Neuronal stem cell (in vitro differentiated cells): ENCODE measurements around the gene PUM2.

Source experiments
- DNase-seq: peaks from one replicate; pipeline ENCODE4 v3.0.0-alpha.2; 2013; ENCODE audit warnings: low spot score
- H2AFZ ChIP-seq: one replicate; pipeline ENCODE4 v1.6.1; 2013; ENCODE audit warnings: mild to moderate bottlenecking, low read length, inconsistent platforms
- H2AK5ac ChIP-seq: 2 replicates; pipeline ENCODE4 v1.6.1; 2013; ENCODE audit warnings: low read depth, mild to moderate bottlenecking, inconsistent platforms, low read length, moderate library complexity, mixed read lengths
- H2BK120ac ChIP-seq: 2 replicates; pipeline ENCODE4 v1.6.1; 2013; ENCODE audit warnings: low read depth, mild to moderate bottlenecking, inconsistent platforms, low read length, moderate library complexity, mixed read lengths
- H2BK12ac ChIP-seq: one replicate; pipeline ENCODE4 v1.6.1; 2013; ENCODE audit warnings: low read length, inconsistent platforms
- H2BK15ac ChIP-seq: 2 replicates; pipeline ENCODE4 v1.6.1; 2013; ENCODE audit warnings: mild to moderate bottlenecking, low read length, inconsistent platforms, mixed read lengths
- H2BK5ac ChIP-seq: one replicate; pipeline ENCODE4 v1.6.1; 2013; ENCODE audit warnings: inconsistent platforms, mild to moderate bottlenecking, low read length, moderate library complexity
- H3K14ac ChIP-seq: one replicate; pipeline ENCODE4 v1.6.1; 2013; ENCODE audit warnings: low read length, inconsistent platforms
- H3K18ac ChIP-seq: 2 replicates; pipeline ENCODE4 v1.6.1; 2013; ENCODE audit warnings: low read length, inconsistent platforms
- H3K23ac ChIP-seq: 2 replicates; pipeline ENCODE4 v1.6.1; 2013; ENCODE audit warnings: low read depth, mild to moderate bottlenecking, mixed read lengths, low read length, inconsistent platforms; ENCODE audit not compliant: poor library complexity
- H3K27ac ChIP-seq: replicated peaks from 3 replicates; pipeline ENCODE4 v1.5.1; 2013; ENCODE audit warnings: low read length, inconsistent platforms
- H3K27me3 ChIP-seq, 3 experiments: 2 replicates each; pipeline ENCODE4 v1.6.1; 2013; ENCODE audit warnings: low read length in 3 of 3, mild to moderate bottlenecking in 2 of 3, inconsistent platforms in 1 of 3, low read depth in 1 of 3, mixed read lengths in 1 of 3, moderate library complexity in 1 of 3; ENCODE audit not compliant: control insufficient read depth in 3 of 3, insufficient read depth in 3 of 3
- H3K36me3 ChIP-seq, 2 donors: replicated peaks in 1 of 2; 2 replicates each; pipeline ENCODE4 v1.6.1; 2013; ENCODE audit warnings: low read length in 2 of 2; ENCODE audit not compliant: control insufficient read depth in 2 of 2, insufficient read depth in 2 of 2
- H3K4ac ChIP-seq: 2 replicates; pipeline ENCODE4 v1.6.1; 2013; ENCODE audit warnings: inconsistent platforms, mild to moderate bottlenecking, low read length, moderate library complexity
- H3K4me1 ChIP-seq, 2 donors: 1 replicate in 1 of 2; 2 replicates in 1 of 2; pipeline ENCODE4 v1.6.1; 2013; ENCODE audit warnings: low read length in 2 of 2, low read depth in 1 of 2; ENCODE audit not compliant: control insufficient read depth in 2 of 2, insufficient read depth in 1 of 2
- H3K4me2 ChIP-seq: one replicate; pipeline ENCODE4 v1.6.1; 2013; ENCODE audit warnings: mild to moderate bottlenecking, low read length, inconsistent platforms; ENCODE audit not compliant: insufficient read depth, poor library complexity, severe bottlenecking
- H3K4me3 ChIP-seq, 2 donors: 2 replicates each; pipeline ENCODE4 v1.5.1; 2013; ENCODE audit warnings: low read length in 2 of 2, mild to moderate bottlenecking in 2 of 2, inconsistent platforms in 1 of 2, moderate library complexity in 1 of 2
- H3K79me1 ChIP-seq: one replicate; pipeline ENCODE4 v1.6.1; 2013; ENCODE audit warnings: low read depth, mild to moderate bottlenecking, inconsistent platforms, low read length, moderate library complexity
- H3K9ac ChIP-seq: one replicate; pipeline ENCODE4 v1.6.1; 2013; ENCODE audit warnings: mild to moderate bottlenecking, low read depth, low read length, inconsistent platforms; ENCODE audit not compliant: poor library complexity
- H3K9me3 ChIP-seq, 2 donors: replicated peaks in 1 of 2; 2 replicates each; pipeline versions ENCODE3 to v1.6.1; 2013; ENCODE audit warnings: low read length in 2 of 2, mild to moderate bottlenecking in 2 of 2, inconsistent platforms in 1 of 2, low read depth in 1 of 2, mixed read lengths in 1 of 2, moderate library complexity in 1 of 2; ENCODE audit not compliant: control insufficient read depth in 2 of 2, insufficient read depth in 1 of 2
- H4K8ac ChIP-seq: one replicate; pipeline ENCODE4 v1.6.1; 2013; ENCODE audit warnings: low read depth, mild to moderate bottlenecking, inconsistent platforms, low read length, moderate library complexity
- H4K91ac ChIP-seq: one replicate; pipeline ENCODE4 v1.6.1; 2013; ENCODE audit warnings: low read length, low read depth, mild to moderate bottlenecking, inconsistent platforms; ENCODE audit not compliant: poor library complexity
- WGBS, 2 donors: extraction: QIAGEN DNeasy Blood & Tissue Kit; methylation state at CpG; one replicate each; pipeline ENCODE4 v1.1.7; 2013; ENCODE audit warnings: missing lambda C conversion rate in 2 of 2, mixed read lengths in 1 of 2; ENCODE audit not compliant: insufficient read length in 2 of 2, insufficient replicate concordance in 1 of 2; ENCODE audit errors: extremely low coverage in 2 of 2; 5-methylcytosine and 5-hydroxymethylcytosine counted together

PUM2 gene

GRCh38 chr2:20334605-20335203 lies 15.9 kb downstream of the PUM2 start:
- Histone ChIP-seq H2AFZ (no peak overlapping the region), H2BK15ac (no peak overlapping the region), H4K8ac (no peak overlapping the region), H3K27ac (no peak overlapping the region), H3K4me2 (no peak overlapping the region), H3K4me1 (peaks cover 3 to 9% of the 10 kb centered on the region in 2 donors), H3K79me1 (peaks cover 4% of the 10 kb centered on the region), H3K9ac (no peak overlapping the region), H3K18ac (no peak overlapping the region), H3K14ac (no peak overlapping the region), H2BK5ac (no peak overlapping the region), H3K9me3 (peaks cover 0 to 29% of the 10 kb centered on the region in 2 donors), H4K91ac (no peak overlapping the region), H3K4me3 (no peak overlapping the region), H3K36me3 (peaks cover 5 to 55% of the 10 kb centered on the region in 2 donors), H2AK5ac (no peak overlapping the region), H3K4ac (no peak overlapping the region), H2BK120ac (no peak overlapping the region), H3K27me3 (no peaks in the 10 kb centered on the region), H2BK12ac (no peak overlapping the region), H3K23ac (no peak overlapping the region)
- DNase-seq = no peak
- no CpG with 5 or more reads among the region's 5 CpGs for WGBS, 2 donors

GRCh38 chr2:20333738-20334137 lies 16.9 kb downstream of the PUM2 start:
- no peak overlapping the region for H2BK12ac ChIP-seq
- peaks cover 5 to 55% of the 10 kb centered on the region in 2 donors for H3K36me3 ChIP-seq
- no peaks in the 10 kb centered on the region for H3K27me3 ChIP-seq
- peaks cover 3 to 9% of the 10 kb centered on the region in 2 donors for H3K4me1 ChIP-seq
- H2AK5ac ChIP-seq = no peak overlapping the region
- H2BK5ac ChIP-seq = no peak overlapping the region
- no peak overlapping the region for H3K4me3 ChIP-seq
- no peak overlapping the region for H3K27ac ChIP-seq
- H3K18ac ChIP-seq = no peak overlapping the region
- H3K9ac ChIP-seq = no peak overlapping the region
- H3K14ac ChIP-seq = no peak overlapping the region
- no peak for DNase-seq
- H3K9me3 ChIP-seq = peaks cover 0 to 33% of the 10 kb centered on the region in 2 donors
- H4K8ac ChIP-seq = no peak overlapping the region
- H2AFZ ChIP-seq = no peak overlapping the region
- no peak overlapping the region for H3K4ac ChIP-seq
- no peak overlapping the region for H3K4me2 ChIP-seq
- no peak overlapping the region for H4K91ac ChIP-seq
- H2BK15ac ChIP-seq = no peak overlapping the region
- WGBS, 2 donors = no CpG with 5 or more reads among the region's 4 CpGs
- no peak overlapping the region for H3K23ac ChIP-seq
- H2BK120ac ChIP-seq = no peak overlapping the region
- peaks cover 4% of the 10 kb centered on the region for H3K79me1 ChIP-seq

- Histone ChIP-seq H3K9ac (no peak overlapping the region), H2BK120ac (no peak overlapping the region), H3K18ac (no peak overlapping the region), H3K36me3 (peaks cover 5 to 81% of the 10 kb centered on the region in 2 donors), H3K4me1 (peaks cover 3 to 9% of the 10 kb centered on the region in 2 donors), H3K27ac (no peak overlapping the region), H3K4ac (no peak overlapping the region), H3K4me3 (no peak overlapping the region), H3K4me2 (no peak overlapping the region), H2BK15ac (no peak overlapping the region), H3K27me3 (no peaks in the 10 kb centered on the region), H4K8ac (no peak overlapping the region), H3K9me3 (peaks cover 0 to 35% of the 10 kb centered on the region in 2 donors), H2BK12ac (no peak overlapping the region), H2BK5ac (no peak overlapping the region), H4K91ac (no peak overlapping the region), H3K23ac (no peak overlapping the region), H2AK5ac (no peak overlapping the region), H3K79me1 (peaks cover 2% of the 10 kb centered on the region), H2AFZ (no peak overlapping the region), H3K14ac (no peak overlapping the region)
- no peak for DNase-seq
- no CpG with 5 or more reads among the region's 3 CpGs for WGBS, 2 donors
These were observed 20.5 kb downstream of the PUM2 start for GRCh38 chr2:20330192-20330591.

GRCh38 chr2:20327370-20327769 lies 23.3 kb downstream of the PUM2 start:
- H3K27me3 ChIP-seq = no peaks in the 10 kb centered on the region
- no peak overlapping the region for H3K14ac ChIP-seq
- no peak overlapping the region for H4K91ac ChIP-seq
- H2BK12ac ChIP-seq = no peak overlapping the region
- peaks cover 4 to 88% of the 10 kb centered on the region in 2 donors for H3K36me3 ChIP-seq
- no peaks in the 10 kb centered on the region for H3K79me1 ChIP-seq
- no peak overlapping the region for H3K4ac ChIP-seq
- no peak overlapping the region for H2BK5ac ChIP-seq
- no peak overlapping the region for H3K4me2 ChIP-seq
- no CpG with 5 or more reads among the region's 1 CpG for WGBS, 2 donors
- no peak overlapping the region for H2BK15ac ChIP-seq
- no peak overlapping the region for H3K18ac ChIP-seq
- H2BK120ac ChIP-seq = no peak overlapping the region
- H3K4me1 ChIP-seq = peaks cover 3 to 9% of the 10 kb centered on the region in 2 donors
- no peak overlapping the region for H3K9ac ChIP-seq
- H4K8ac ChIP-seq = no peak overlapping the region
- H3K23ac ChIP-seq = no peak overlapping the region
- H3K4me3 ChIP-seq = no peak overlapping the region
- peaks cover 0 to 19% of the 10 kb centered on the region in 2 donors for H3K9me3 ChIP-seq
- no peak overlapping the region for H2AK5ac ChIP-seq
- no peak overlapping the region for H2AFZ ChIP-seq
- H3K27ac ChIP-seq = no peak overlapping the region
- DNase-seq = no peak
